Upper lobe of right lung (tissue), 1 donor: ENCODE measurements around the gene HSDL2. TPM values are rescaled to one million over a fixed set of nuclear protein-coding genes. Genes with fewer than 3 reads are reported as not detected.

Source experiments
- ATAC-seq: fragments of 200-7000 bp; cut with Tn5 transposase; one replicate; pipeline ENCODE4 v1.9.1; 2020; ENCODE audit warnings: mild to moderate bottlenecking, moderate library complexity
- DNase-seq: peaks from one replicate; pipeline ENCODE4 v3.0.0-alpha.2; 2020
- H3K27ac ChIP-seq: fragments of 200-600 bp; one replicate; pipeline ENCODE4 v1.8.0; 2022
- H3K27me3 ChIP-seq: fragments of 200-600 bp; one replicate; pipeline ENCODE4 v1.8.0; 2022; ENCODE audit warnings: mild to moderate bottlenecking
- H3K36me3 ChIP-seq: fragments of 200-600 bp; one replicate; pipeline ENCODE4 v1.8.0; 2022
- H3K4me1 ChIP-seq: fragments of 200-600 bp; one replicate; pipeline ENCODE4 v1.8.0; 2022
- H3K4me3 ChIP-seq: fragments of 200-600 bp; one replicate; pipeline ENCODE4 v1.8.0; 2022; ENCODE audit warnings: mild to moderate bottlenecking
- H3K9me3 ChIP-seq: fragments of 200-600 bp; one replicate; pipeline ENCODE4 v1.8.0; 2022
- intact Hi-C: fragments of 100-400 bp; cut with DNase I; formaldehyde crosslinking; loops from one replicate; pipeline ENCODE4 v1.11.0; 2022
- total RNA-seq: library from RNA; stranded (reverse); fragmentation: NEBNext Ultra II Directional; extraction: Animal tissue kit (Norgen Biotek cat#: 25700); gene quantifications from one replicate; pipeline ENCODE4 v1.2.1, GENCODE V29; 2021
- TF ChIP-seq, protein P1 (sequence below): fragments of 200-600 bp; IDR thresholded peaks from one replicate; pipeline ENCODE4 v1.8.0; 2022; ENCODE audit warnings: antibody characterized with exemption
- donor health status: DM: no; HTN: yes; CAD: no; lungs with severe emphysema.

Gene HSDL2
- total RNA-seq, 1 donor from 2014 or later: 56.3 TPM

DNA sequence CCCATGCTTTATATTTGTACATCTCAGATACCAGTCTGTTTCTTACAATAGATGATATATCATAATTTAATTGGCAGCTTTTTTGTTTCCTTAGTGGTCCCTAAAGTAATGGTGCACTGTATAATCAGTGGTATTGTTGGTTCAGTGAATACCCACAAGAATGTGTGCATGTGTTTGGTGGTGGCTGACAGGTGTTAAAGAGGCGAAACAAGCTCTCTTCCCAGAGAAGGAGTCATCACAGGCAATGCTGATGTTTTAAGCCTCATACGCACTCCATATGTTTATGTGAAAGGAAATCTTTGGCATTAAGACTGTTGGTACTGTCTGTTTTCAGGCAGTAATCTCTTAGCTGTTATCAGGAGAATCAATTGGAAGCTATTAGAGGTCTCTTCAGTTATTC, 57.5 kb downstream of the HSDL2 start:
- ATAC-seq: no peak
- H3K4me1 ChIP-seq: no peaks in the 10 kb centered on the region

DNA sequence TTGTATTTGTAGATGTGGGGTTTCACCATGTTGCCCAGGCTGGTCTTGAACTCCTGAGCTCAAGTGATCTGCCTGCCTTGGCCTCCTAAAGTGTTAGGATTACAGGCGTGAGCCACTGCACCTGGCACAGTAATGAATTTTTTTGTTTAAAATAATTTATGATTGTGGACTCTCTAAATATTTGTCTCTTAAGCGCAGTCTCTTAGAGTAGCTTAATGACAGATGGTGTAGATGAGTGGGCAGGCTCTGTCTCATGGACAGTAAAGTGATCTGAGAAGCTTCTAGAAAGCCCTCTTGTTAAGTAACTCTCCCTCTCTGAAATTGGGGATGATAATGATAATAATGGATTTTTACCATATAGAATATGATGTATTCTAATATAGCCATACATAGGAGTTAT, 59.3 kb downstream of the HSDL2 start:
- ATAC-seq: no peak
- DNase-seq: no peak

More for the DNA sequence above, 57.5 kb downstream of the HSDL2 start:
- TF ChIP-seq, protein P1, sequence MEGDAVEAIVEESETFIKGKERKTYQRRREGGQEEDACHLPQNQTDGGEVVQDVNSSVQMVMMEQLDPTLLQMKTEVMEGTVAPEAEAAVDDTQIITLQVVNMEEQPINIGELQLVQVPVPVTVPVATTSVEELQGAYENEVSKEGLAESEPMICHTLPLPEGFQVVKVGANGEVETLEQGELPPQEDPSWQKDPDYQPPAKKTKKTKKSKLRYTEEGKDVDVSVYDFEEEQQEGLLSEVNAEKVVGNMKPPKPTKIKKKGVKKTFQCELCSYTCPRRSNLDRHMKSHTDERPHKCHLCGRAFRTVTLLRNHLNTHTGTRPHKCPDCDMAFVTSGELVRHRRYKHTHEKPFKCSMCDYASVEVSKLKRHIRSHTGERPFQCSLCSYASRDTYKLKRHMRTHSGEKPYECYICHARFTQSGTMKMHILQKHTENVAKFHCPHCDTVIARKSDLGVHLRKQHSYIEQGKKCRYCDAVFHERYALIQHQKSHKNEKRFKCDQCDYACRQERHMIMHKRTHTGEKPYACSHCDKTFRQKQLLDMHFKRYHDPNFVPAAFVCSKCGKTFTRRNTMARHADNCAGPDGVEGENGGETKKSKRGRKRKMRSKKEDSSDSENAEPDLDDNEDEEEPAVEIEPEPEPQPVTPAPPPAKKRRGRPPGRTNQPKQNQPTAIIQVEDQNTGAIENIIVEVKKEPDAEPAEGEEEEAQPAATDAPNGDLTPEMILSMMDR: no peak
- DNase-seq: no peak
- intact Hi-C loops: no loop called here
- no peaks in the 10 kb centered on the region for H3K9me3 ChIP-seq
- H3K4me3 ChIP-seq: no peak overlapping the region
- no peaks in the 10 kb centered on the region for H3K27me3 ChIP-seq
- no peak overlapping the region for H3K27ac ChIP-seq
- peaks cover 5% of the 10 kb centered on the region for H3K36me3 ChIP-seq

DNA sequence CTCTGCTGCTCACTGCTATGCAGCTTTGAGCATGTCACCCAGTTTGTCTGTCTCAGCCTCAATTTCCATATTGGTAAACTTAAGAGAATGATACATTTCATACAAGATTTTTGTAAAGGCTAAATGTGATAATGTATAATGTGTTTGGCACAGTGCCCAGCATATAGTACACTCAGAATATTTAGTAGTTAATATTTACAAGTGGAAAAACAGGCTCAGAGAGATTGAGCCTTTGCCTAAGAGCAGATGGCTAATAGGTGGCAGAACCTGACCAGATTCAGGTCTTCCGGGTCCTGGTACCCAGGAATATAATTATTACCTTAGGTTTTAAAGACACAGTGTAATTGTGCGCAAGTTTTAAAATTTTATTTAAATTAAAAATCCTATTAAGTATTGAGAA, 59.9 kb downstream of the HSDL2 start:
- ATAC-seq (no peak), DNase-seq (no peak)

More for the DNA sequence above, 59.3 kb downstream of the HSDL2 start:
- Histone ChIP-seq H3K36me3 (peaks cover 5% of the 10 kb centered on the region), H3K9me3 (no peaks in the 10 kb centered on the region), H3K27me3 (no peaks in the 10 kb centered on the region), H3K27ac (no peak overlapping the region), H3K4me3 (no peak overlapping the region), H3K4me1 (no peaks in the 10 kb centered on the region)
- intact Hi-C loops: no loop called here
- TF ChIP-seq, protein P1: no peak

DNA sequence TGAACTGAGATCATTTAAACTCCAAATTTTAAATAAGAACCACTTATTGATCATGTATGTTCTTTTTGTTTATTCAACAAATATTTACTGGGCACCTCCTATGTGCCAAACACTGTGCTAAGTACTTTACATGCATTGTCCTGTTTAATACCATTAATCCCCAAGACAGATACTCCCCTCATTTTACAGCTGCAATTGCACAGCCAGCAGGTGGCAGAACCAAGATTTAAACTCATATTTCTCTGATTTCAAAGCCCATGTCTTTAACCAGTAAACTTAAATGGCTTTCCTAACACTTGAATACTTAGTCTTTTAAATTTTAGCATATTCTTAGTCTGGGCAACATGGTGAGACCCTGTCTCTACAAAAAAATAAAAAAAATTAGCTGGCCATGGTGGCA, 63.3 kb downstream of the HSDL2 start:
- intact Hi-C loops: no loop called here
- no peak for ATAC-seq

More for the DNA sequence above, 59.9 kb downstream of the HSDL2 start:
- Histone ChIP-seq H3K9me3 (no peaks in the 10 kb centered on the region), H3K27me3 (no peaks in the 10 kb centered on the region), H3K36me3 (peaks cover 5% of the 10 kb centered on the region), H3K27ac (no peak overlapping the region), H3K4me1 (no peaks in the 10 kb centered on the region), H3K4me3 (no peak overlapping the region)
- TF ChIP-seq, protein P1: no peak
- intact Hi-C loops: no loop called here

DNA sequence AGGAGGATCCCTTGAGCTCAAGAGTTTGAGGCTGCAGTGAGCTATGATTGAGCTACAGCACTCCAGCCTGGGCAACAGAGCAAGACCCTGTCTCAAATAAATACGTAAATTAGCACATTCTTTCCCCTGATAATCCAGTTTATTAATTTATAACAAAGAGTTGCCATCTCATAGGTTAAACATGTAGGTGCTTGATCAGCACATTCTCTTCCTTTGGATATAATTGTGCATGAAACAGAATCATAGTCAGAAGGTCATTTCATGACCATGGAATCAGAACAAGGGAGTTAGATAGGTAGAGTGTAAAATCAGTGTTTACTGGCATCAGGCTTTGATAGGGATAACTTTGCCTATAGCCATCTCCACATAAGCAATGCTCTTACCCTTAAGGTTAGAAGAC, 63.7 kb downstream of the HSDL2 start:
- intact Hi-C loops: no loop called here
- Histone ChIP-seq H3K27me3 (no peaks in the 10 kb centered on the region), H3K4me3 (no peak overlapping the region), H3K9me3 (no peaks in the 10 kb centered on the region), H3K4me1 (no peaks in the 10 kb centered on the region), H3K27ac (no peak overlapping the region), H3K36me3 (peaks cover 11% of the 10 kb centered on the region)
- ATAC-seq (no peak), DNase-seq (no peak)
- TF ChIP-seq, protein P1: no peak

More for the DNA sequence above, 63.3 kb downstream of the HSDL2 start:
- H3K9me3 ChIP-seq: no peaks in the 10 kb centered on the region
- no peak overlapping the region for H3K27ac ChIP-seq
- TF ChIP-seq, protein P1: peak; percentile 47
- H3K27me3 ChIP-seq: no peaks in the 10 kb centered on the region
- no peak overlapping the region for H3K4me3 ChIP-seq
- no peaks in the 10 kb centered on the region for H3K4me1 ChIP-seq
- peaks cover 11% of the 10 kb centered on the region for H3K36me3 ChIP-seq
- no peak for DNase-seq

DNA sequence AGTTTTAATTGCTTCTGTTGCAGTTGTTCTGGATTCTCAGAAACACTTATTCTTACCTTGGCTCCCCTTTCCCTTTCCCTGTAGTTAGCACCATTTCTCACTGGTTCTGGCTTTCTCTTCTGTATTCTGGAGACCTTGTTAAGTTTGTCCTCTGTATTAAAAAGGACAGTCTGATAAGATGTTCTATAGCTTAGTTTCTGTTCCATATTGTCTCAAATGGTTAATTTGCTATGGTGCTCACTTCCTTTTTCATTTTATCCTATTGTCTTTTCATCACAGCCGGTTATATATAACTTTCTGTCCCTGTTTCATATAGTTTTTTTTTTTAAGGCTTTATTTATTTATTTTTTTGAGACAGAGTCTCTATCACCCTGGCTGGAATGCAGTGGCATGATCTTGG, 65.3 kb downstream of the HSDL2 start:
- Histone ChIP-seq H3K9me3 (no peaks in the 10 kb centered on the region), H3K27me3 (no peaks in the 10 kb centered on the region), H3K4me3 (no peak overlapping the region), H3K27ac (no peak overlapping the region), H3K36me3 (peaks cover 11% of the 10 kb centered on the region), H3K4me1 (no peaks in the 10 kb centered on the region)
- DNase-seq (no peak), ATAC-seq (no peak)
- intact Hi-C loops: no loop called here
- TF ChIP-seq, protein P1: no peak
